ENCODE measurements around the gene CPVL.

CPVL gene

DNA sequence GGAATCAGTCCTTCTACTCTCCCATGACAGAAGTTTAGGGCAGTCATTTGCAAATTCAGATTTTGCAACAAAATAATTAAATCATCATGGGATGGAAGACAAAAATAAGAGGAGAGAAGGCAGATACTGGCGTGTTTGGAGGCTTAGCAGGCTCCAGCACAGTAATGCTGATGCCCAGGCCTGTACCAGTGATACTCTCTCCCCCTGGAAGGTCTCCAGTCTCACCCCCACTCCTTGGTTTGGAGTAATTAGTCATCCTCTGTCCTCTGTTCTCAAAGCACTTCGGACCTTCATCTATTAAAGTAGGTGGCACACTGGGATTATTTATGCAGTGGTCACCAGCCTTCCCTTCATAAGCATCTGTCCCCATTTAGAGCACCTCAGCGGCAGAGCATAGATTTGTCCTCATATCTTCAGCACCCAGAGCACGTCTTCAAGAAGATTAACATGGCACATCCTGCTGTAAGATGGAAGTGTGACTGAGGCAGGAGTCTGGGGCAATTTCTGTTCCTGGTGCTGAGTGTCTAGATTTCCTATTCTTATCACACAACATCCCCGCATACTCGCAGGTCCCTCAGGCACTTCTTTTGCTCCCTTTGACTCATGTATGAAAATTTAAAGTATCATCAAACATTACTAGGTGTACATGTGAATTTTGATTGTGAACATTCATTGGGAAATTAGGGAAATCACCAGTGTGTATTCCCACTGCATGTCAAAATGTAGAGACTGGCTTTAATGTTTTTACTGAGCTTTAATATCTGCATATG is 156.9 kb downstream of the CPVL start:
- Histone ChIP-seq H3K4me3 (ENCODE audit: extremely low read depth, insufficient read depth, low read length, poor library complexity, severe bottlenecking) (no peak overlapping the region), H3K9me3 (ENCODE audit: control insufficient read depth, low read length) (peaks cover 12% of the 10 kb centered on the region), H3K27ac (ENCODE audit: low read depth, low read length, severe bottlenecking) (peak overlapping the region; percentile 47), H3K36me3 (ENCODE audit: control insufficient read depth, insufficient read depth, low read length) (no peaks in the 10 kb centered on the region), H3K4me1 (ENCODE audit: control insufficient read depth, insufficient read depth, low read length, poor library complexity, severe bottlenecking) (peaks cover 42% of the 10 kb centered on the region)
- WGBS, 2 experiments (ENCODE audit: insufficient coverage in 2 of 2): 87 to 100% methylated on average over 1 to 3 of the region's 6 CpGs

DNA sequence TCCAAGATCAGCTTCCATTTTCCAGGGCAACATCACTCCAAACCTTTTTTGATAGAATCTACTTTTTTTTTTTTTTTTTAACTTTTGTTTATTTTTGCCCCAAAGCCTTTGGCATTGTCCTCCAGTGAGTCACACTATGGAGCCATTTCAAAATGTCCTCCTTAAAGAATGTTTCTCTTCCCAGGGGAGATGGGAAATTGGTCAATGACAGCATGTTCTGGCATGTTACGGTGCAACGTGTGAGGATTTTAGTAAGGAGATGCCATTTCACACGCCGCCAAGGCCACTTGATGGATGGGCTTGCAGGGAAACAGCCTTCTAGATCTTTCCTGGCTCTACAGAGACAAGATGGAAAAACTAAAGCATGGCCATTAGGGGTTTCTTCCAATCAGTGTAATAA is 157.5 kb downstream of the CPVL start:
- WGBS, 2 experiments (ENCODE audit: insufficient coverage in 2 of 2): 90 to 100% methylated on average over 2 to 3 of the region's 4 CpGs
- Histone ChIP-seq H3K4me1 (ENCODE audit: control insufficient read depth, insufficient read depth, low read length, poor library complexity, severe bottlenecking) (peaks cover 46% of the 10 kb centered on the region), H3K9me3 (ENCODE audit: control insufficient read depth, low read length) (peaks cover 12% of the 10 kb centered on the region), H3K36me3 (ENCODE audit: control insufficient read depth, insufficient read depth, low read length) (no peaks in the 10 kb centered on the region), H3K4me3 (ENCODE audit: extremely low read depth, insufficient read depth, low read length, poor library complexity, severe bottlenecking) (no peak overlapping the region), H3K27ac (ENCODE audit: low read depth, low read length, severe bottlenecking) (peak overlapping the region; percentile 47)

DNA sequence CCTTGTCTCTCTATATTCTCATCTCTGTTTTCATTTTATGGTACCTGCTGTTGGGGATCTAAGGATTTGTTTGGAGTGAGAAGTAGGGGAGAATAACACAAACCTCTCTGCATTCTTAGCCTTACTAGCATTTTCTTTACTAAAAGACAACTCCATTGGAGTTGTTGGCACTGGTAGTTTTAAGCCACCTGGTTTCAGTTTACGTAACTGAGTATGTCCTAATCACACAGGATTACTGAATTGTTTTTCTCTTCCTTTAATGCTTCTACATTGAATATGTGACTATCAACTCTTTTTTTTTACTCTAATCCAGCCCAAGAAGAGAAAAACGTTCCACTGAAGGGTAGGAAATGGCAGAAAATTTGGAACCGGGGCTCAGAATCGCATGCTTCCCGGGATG is 158.2 kb downstream of the CPVL start:
- peaks cover 12% of the 10 kb centered on the region for H3K9me3 ChIP-seq (ENCODE audit: control insufficient read depth, low read length)
- no peak overlapping the region for H3K4me3 ChIP-seq (ENCODE audit: extremely low read depth, insufficient read depth, low read length, poor library complexity, severe bottlenecking)
- peak overlapping the region; percentile 47 for H3K27ac ChIP-seq (ENCODE audit: low read depth, low read length, severe bottlenecking)
- no peaks in the 10 kb centered on the region for H3K36me3 ChIP-seq (ENCODE audit: control insufficient read depth, insufficient read depth, low read length)
- WGBS, 2 experiments (ENCODE audit: insufficient coverage in 2 of 2): 90 to 100% methylated on average over 2 to 3 of the region's 5 CpGs
- peaks cover 46% of the 10 kb centered on the region for H3K4me1 ChIP-seq (ENCODE audit: control insufficient read depth, insufficient read depth, low read length, poor library complexity, severe bottlenecking)

DNA sequence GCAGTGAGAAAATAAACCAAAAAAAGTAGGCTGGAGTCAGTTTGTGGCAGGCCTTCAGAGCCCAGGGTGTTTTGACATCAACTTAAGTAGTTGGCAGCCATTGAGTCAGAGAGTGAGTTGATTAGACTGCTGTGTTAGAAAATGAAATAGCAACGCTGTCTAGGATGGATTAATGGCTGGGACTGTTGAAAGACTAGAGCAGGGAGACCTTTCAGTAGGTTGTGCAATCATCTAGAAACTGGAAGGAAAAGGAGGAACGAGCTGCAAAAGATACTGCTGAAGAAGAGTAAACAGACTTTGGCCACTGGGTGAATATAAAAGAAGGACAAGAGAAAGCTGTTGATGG is 159.6 kb downstream of the CPVL start:
- Histone ChIP-seq H3K27ac (ENCODE audit: low read depth, low read length, severe bottlenecking) (peak overlapping the region; percentile 29), H3K4me1 (ENCODE audit: control insufficient read depth, insufficient read depth, low read length, poor library complexity, severe bottlenecking) (peaks cover 46% of the 10 kb centered on the region), H3K4me3 (ENCODE audit: extremely low read depth, insufficient read depth, low read length, poor library complexity, severe bottlenecking) (no peak overlapping the region), H3K36me3 (ENCODE audit: control insufficient read depth, insufficient read depth, low read length) (no peaks in the 10 kb centered on the region), H3K9me3 (ENCODE audit: control insufficient read depth, low read length) (peaks cover 12% of the 10 kb centered on the region)
- WGBS, 2 experiments (ENCODE audit: insufficient coverage in 2 of 2): 84% methylated on average over 2 of the region's 2 CpGs

DNA sequence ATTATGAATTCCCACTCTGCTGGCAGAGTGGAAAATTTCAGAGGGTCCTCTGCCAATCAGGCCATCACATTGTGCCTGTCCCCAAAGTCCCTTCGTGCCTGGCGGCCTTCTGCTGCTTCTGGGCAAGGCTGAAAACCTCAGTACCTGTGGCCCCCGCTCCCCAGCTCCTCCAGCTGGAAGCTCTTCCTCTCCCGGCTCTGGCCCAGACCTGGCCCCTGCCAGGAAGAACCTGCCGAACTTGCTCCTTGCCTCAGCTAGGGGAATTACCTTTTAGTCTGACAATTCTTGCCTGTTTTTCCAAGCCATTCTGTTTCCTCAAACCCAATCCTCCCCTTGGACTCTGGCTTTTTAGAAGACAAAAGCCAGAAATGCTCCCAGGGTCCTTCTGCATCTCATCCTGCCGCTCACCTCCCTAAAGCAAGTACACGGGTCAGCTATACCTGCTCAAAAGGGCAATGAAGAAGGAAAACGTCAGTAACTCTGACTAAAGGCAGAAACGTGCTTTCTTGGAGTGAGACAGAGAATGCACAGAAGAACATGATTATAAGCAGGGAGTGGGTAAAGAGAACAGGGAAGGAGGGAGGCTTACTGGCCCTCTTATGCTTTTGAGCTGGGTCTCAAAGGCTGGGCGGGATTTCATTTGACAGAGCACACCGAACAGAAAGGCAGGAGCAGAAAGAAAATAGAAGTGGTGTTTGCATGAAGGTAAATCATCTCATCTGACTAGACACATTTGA is 160.1 kb downstream of the CPVL start:
- H3K4me3 ChIP-seq (ENCODE audit: extremely low read depth, insufficient read depth, low read length, poor library complexity, severe bottlenecking): no peak overlapping the region
- 85 to 94% methylated on average over 9 to 11 of the region's 11 CpGs for WGBS, 2 experiments (ENCODE audit: insufficient coverage in 2 of 2)
- H3K4me1 ChIP-seq (ENCODE audit: control insufficient read depth, insufficient read depth, low read length, poor library complexity, severe bottlenecking): peaks cover 48% of the 10 kb centered on the region
- peaks cover 12% of the 10 kb centered on the region for H3K9me3 ChIP-seq (ENCODE audit: control insufficient read depth, low read length)
- H3K27ac ChIP-seq (ENCODE audit: low read depth, low read length, severe bottlenecking): peak overlapping the region; percentile 29
- no peaks in the 10 kb centered on the region for H3K36me3 ChIP-seq (ENCODE audit: control insufficient read depth, insufficient read depth, low read length)

DNA sequence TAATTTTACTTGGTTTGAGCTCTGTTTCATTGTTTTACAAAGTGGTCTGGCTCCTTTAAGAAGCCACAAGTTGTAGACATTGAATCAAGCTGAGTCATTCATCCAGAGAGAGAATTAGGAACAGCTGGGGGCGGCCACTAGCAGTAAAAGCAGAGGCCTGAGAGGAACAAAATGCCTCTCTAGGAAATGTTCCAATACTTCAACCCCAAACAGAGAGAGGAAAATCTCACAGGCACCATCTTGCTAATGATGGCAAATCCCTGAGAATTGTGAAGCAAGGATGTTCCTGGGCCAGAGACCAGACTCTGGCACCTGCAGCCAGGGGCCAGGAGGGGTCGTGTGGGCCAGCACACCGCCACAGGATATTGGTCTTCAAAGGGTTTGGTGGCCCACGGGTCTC is 161.7 kb downstream of the CPVL start:
- 33 to 39% methylated on average over 3 to 4 of the region's 4 CpGs for whole genome bisulfite sequencing, 2 experiments (ENCODE audit: insufficient coverage in 2 of 2)
- H3K4me1 ChIP-seq (ENCODE audit: control insufficient read depth, insufficient read depth, low read length, poor library complexity, severe bottlenecking): peaks cover 56% of the 10 kb centered on the region
- H3K36me3 ChIP-seq (ENCODE audit: control insufficient read depth, insufficient read depth, low read length): no peaks in the 10 kb centered on the region
- H3K27ac ChIP-seq (ENCODE audit: low read depth, low read length, severe bottlenecking): peak overlapping the region; percentile 90
- no peak overlapping the region for H3K4me3 ChIP-seq (ENCODE audit: extremely low read depth, insufficient read depth, low read length, poor library complexity, severe bottlenecking)
- H3K9me3 ChIP-seq (ENCODE audit: control insufficient read depth, low read length): peaks cover 12% of the 10 kb centered on the region

DNA sequence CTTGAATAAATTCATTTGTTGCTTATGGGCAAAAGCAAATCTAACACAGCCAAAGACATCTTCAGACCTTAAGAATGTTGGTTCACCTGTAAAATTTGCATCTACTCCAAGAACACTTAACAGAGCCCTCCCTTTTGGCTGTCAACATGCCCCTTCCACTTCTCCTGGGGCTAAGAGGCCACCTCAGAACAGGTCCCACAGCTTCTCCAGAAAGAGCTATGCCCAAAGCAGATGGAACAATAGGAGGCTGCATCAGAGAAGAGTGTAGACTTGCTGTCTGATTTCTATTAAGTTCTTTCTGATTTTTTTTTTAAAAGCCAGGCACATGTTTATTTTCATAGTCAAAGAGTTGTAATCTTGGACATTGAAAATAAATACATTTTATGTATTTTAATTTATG is 162.1 kb downstream of the CPVL start:
- Histone ChIP-seq H3K4me3 (ENCODE audit: extremely low read depth, insufficient read depth, low read length, poor library complexity, severe bottlenecking) (no peak overlapping the region), H3K36me3 (ENCODE audit: control insufficient read depth, insufficient read depth, low read length) (no peaks in the 10 kb centered on the region), H3K27ac (ENCODE audit: low read depth, low read length, severe bottlenecking) (peak overlapping the region; percentile 90), H3K9me3 (ENCODE audit: control insufficient read depth, low read length) (peaks cover 8% of the 10 kb centered on the region), H3K4me1 (ENCODE audit: control insufficient read depth, insufficient read depth, low read length, poor library complexity, severe bottlenecking) (peaks cover 51% of the 10 kb centered on the region)

DNA sequence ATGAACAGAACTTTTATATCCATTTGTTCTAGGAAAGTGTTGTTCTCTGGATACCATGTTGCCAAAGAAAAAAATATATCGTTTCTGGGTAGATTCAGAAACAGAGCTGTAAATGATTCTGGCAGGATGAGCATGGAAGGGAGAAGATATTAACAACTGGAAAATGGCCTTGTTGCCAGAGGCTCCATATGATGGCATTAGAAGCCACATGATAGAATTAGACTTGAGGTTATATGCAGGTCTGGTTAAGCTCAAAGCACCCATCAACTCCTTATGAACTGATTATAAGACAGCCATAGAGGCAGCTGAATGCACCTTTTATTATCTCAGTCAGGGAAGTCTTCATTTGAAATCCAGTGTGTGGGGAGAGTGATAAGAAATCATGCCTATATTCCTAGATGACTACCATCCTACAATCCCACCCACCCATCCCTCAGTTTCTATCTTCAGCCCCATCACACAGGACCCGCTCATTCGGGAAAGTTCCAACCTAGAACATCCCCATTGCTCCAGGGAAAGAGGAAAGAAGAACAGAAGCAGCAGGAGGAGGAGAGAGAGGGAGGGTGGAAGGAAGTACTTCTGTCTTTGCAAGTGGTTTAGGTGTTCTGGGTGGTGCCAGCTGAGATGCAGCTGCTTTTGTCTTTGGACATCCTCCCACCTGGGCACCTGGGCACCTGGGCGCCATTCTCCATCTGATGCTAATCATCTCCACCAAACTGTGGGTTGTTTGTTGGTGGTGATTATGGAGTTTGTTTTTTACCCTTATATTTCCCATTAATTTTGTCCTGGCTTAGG is 162.7 kb downstream of the CPVL start:
- no peak overlapping the region for H3K27ac ChIP-seq (ENCODE audit: low read depth, low read length, severe bottlenecking)

DNA sequence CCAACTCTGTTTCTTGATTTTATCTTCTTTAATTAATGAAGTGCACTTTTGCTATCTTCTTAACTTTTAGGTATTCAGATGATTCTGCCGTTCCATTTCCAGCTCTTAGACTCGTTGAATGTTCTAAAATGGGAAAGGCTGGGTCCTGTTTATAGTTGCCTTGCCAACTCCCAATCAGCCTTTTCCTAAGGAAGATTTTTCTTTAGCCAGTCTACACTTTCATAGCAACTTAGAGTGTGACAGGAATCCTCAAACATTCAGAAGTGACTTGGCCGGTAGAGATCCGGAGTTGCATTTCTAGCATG is 165.2 kb downstream of the CPVL start:
- Histone ChIP-seq H3K4me3 (ENCODE audit: extremely low read depth, insufficient read depth, low read length, poor library complexity, severe bottlenecking) (no peak overlapping the region), H3K36me3 (ENCODE audit: control insufficient read depth, insufficient read depth, low read length) (no peaks in the 10 kb centered on the region), H3K4me1 (ENCODE audit: control insufficient read depth, insufficient read depth, low read length, poor library complexity, severe bottlenecking) (peaks cover 29% of the 10 kb centered on the region), H3K9me3 (ENCODE audit: control insufficient read depth, low read length) (no peaks in the 10 kb centered on the region), H3K27ac (ENCODE audit: low read depth, low read length, severe bottlenecking) (no peak overlapping the region)
- WGBS, 2 experiments (ENCODE audit: insufficient coverage in 2 of 2): 100% methylated on average over 2 to 4 of the region's 4 CpGs

More for the DNA sequence above, 162.7 kb downstream of the CPVL start:
- Histone ChIP-seq H3K4me3 (ENCODE audit: extremely low read depth, insufficient read depth, low read length, poor library complexity, severe bottlenecking) (no peak overlapping the region), H3K36me3 (ENCODE audit: control insufficient read depth, insufficient read depth, low read length) (no peaks in the 10 kb centered on the region), H3K4me1 (ENCODE audit: control insufficient read depth, insufficient read depth, low read length, poor library complexity, severe bottlenecking) (peaks cover 46% of the 10 kb centered on the region), H3K9me3 (ENCODE audit: control insufficient read depth, low read length) (peaks cover 6% of the 10 kb centered on the region)
- WGBS, 2 experiments (ENCODE audit: insufficient coverage in 2 of 2): 85 to 86% methylated on average over 1 of the region's 4 CpGs

DNA sequence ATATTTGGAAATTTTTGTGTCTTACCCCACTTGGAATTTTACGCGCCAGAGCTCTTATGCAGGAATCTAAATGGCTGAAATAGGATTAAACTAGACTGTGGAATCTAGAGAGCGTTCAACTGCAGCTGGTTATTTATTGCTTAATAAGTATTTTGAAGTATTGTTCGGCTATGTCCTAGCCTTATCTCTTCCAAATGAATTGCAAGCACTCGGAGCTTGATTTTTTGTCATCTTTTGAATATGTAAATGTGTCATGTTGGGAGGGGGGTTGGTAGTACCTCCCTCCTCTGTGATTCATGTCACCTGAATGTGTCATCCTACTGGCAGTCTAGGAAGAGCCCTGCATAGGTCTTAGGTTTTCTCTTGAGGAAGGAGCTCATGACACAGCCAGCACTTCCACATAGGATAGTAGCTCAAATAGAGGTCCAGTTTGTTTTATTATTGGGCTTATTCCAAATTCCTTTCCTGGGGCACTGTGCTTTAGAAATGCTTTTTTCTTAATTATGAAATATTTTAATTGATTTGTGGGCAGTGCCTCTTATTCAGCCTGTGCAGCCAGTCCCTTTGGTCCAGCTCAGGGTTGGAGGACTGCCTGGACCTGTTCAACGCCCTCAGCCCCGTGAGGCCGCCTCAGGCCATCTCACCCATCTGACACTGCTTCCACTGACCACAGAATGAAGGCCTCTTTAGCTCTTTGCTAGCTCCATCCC is 165.7 kb downstream of the CPVL start:
- Histone ChIP-seq H3K4me3 (ENCODE audit: extremely low read depth, insufficient read depth, low read length, poor library complexity, severe bottlenecking) (no peak overlapping the region), H3K36me3 (ENCODE audit: control insufficient read depth, insufficient read depth, low read length) (no peaks in the 10 kb centered on the region), H3K4me1 (ENCODE audit: control insufficient read depth, insufficient read depth, low read length, poor library complexity, severe bottlenecking) (peaks cover 28% of the 10 kb centered on the region), H3K27ac (ENCODE audit: low read depth, low read length, severe bottlenecking) (no peak overlapping the region), H3K9me3 (ENCODE audit: control insufficient read depth, low read length) (no peaks in the 10 kb centered on the region)
- WGBS, 2 experiments (ENCODE audit: insufficient coverage in 2 of 2): 93 to 96% methylated on average over 5 to 7 of the region's 8 CpGs

Measured in mesodermal cell (in vitro differentiated cells).